ENCODE data around the gene HPDL. TPM values are rescaled to one million over a fixed set of nuclear protein-coding genes. Genes with fewer than 3 reads are reported as not detected.

The HPDL gene
- total and polyA plus RNA-seq, 9 donors: 0.12 to 2.0 (median 1.2) TPM; not detected in 1

Other genes with a start within 250 kb of the HPDL start
- gene ZSWIM5, start 120.3 kb upstream of the HPDL start, total RNA-seq: 10 to 100 TPM in 3 of 7 donors, 1 to 10 TPM in 4; 6.0 to 13.3 (median 10.0) TPM
- 10 to 100 TPM in 1 of 2 donors, 1 to 10 TPM in 1; 6.9 to 10.0 TPM for gene ZSWIM5, start 120.3 kb upstream of the HPDL start, polyA plus RNA-seq
- gene TOE1, start 13.3 kb downstream of the HPDL start, total RNA-seq: 10 to 100 TPM in 3 of 7 donors, 1 to 10 TPM in 4; 6.7 to 16.3 (median 9.0) TPM
- gene TOE1, start 13.3 kb downstream of the HPDL start, polyA plus RNA-seq: 10 to 100 TPM; 10.7 to 13.5 TPM
- gene MUTYH, start 13.5 kb downstream of the HPDL start, total RNA-seq: 10 to 100 TPM; 23.0 to 38.8 (median 27.4) TPM
- 10 to 100 TPM; 10.6 to 25.3 TPM for gene MUTYH, start 13.5 kb downstream of the HPDL start, polyA plus RNA-seq
- gene TESK2, start 164.3 kb downstream of the HPDL start, total RNA-seq: 10 to 100 TPM in 3 of 7 donors, 1 to 10 TPM in 4; 6.7 to 12.5 (median 9.7) TPM
- gene TESK2, start 164.3 kb downstream of the HPDL start, polyA plus RNA-seq: 10 to 100 TPM in 1 of 2 donors, 1 to 10 TPM in 1; 8.3 to 10.5 TPM
- 1 to 10 TPM; 1.1 to 5.5 (median 2.3) TPM for gene CCDC163, start 173.2 kb downstream of the HPDL start, total RNA-seq
- gene CCDC163, start 173.2 kb downstream of the HPDL start, polyA plus RNA-seq: 1 to 10 TPM; 1.7 to 3.6 TPM
- gene MMACHC, start 173.4 kb downstream of the HPDL start, total RNA-seq: 1 to 10 TPM; 3.1 to 9.9 (median 6.7) TPM
- gene MMACHC, start 173.4 kb downstream of the HPDL start, polyA plus RNA-seq: 1 to 10 TPM; 2.2 to 4.8 TPM
- 100 to 1,000 TPM; 127 to 332 (median 250) TPM for gene PRDX1, start 195.0 kb downstream of the HPDL start, total RNA-seq
- 100 to 1,000 TPM; 291 to 461 TPM for gene PRDX1, start 195.0 kb downstream of the HPDL start, polyA plus RNA-seq
- gene AKR1A1, start 223.9 kb downstream of the HPDL start, total RNA-seq: 100 to 1,000 TPM in 2 of 7 donors, 10 to 100 TPM in 5; 39.8 to 119 (median 88.3) TPM
- gene AKR1A1, start 223.9 kb downstream of the HPDL start, polyA plus RNA-seq: 10 to 100 TPM; 75.4 to 99.0 TPM

All from ovary (tissue), 9 donors.